8988T (cell line): Measurements from ENCODE around the gene NDUFV1.
"Not testable (repeated sequence)": the region's sequence is repeated elsewhere in the genome, so short reads cannot be mapped to it uniquely, and the experiment has no call there.

Experiments used
- DNase-seq: peaks from one replicate; pipeline ENCODE4 v3.0.0; 2011

The NDUFV1 gene

DNA sequence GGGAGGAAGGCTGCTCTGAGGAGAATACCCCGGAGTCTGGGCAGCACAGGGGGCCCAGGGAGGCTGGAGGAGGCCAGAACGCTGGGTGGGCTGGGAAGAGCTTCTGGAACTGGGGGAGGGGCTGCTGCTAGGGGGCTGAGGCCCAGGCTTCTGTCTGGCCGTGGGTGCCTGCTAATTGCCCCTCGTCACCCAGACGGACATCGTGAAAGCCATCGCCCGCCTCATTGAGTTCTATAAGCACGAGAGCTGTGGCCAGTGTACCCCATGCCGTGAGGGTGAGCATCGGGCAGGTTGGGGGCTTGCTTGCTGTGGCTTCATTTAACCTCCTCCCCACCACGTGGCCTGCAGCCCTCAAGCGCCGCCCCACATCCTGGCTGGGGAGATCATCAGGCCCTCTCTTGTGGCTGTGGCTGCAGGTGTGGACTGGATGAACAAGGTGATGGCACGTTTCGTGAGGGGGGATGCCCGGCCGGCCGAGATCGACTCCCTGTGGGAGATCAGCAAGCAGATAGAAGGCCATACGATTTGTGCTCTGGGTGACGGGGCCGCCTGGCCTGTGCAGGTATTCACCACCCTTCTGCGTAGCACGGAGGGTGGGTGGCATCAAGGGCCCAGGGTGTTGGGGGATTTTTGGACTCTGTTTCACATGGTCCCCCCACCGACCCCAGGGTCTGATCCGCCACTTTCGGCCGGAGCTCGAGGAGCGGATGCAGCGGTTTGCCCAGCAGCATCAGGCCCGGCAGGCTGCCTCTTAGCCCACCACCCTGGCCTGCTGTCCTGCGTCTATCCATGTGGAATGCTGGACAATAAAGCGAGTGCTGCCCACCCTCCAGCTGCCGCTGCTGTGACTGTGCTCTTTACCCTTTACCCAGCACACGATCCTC lies 5.2 kb downstream of the NDUFV1 start:
- no peak for DNase-seq

DNA sequence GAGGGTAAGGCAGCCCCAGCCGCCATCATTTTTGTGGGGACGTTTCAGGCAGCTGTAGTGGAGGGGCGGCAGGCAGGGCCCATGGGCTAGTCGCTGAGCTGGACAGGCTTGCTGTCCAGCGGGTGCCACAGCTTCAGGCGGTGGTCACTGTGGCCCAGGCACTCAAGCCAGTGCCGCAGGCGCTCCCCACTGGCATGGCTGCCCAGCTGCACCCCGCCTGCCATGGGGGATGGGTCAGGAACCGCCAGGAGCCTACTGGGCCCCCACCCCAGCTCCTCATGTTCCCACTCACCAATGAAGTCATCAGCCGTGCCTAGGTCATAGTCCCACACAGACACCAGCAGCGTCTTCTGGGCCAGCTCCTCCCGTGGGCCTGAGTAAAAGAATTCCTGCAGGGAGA lies 6.0 kb downstream of the NDUFV1 start:
- no peak for DNase-seq

- DNase-seq: no peak
Measured at GRCh38 chr11:67613313-67613959, 6.7 kb downstream of the NDUFV1 start.

DNA sequence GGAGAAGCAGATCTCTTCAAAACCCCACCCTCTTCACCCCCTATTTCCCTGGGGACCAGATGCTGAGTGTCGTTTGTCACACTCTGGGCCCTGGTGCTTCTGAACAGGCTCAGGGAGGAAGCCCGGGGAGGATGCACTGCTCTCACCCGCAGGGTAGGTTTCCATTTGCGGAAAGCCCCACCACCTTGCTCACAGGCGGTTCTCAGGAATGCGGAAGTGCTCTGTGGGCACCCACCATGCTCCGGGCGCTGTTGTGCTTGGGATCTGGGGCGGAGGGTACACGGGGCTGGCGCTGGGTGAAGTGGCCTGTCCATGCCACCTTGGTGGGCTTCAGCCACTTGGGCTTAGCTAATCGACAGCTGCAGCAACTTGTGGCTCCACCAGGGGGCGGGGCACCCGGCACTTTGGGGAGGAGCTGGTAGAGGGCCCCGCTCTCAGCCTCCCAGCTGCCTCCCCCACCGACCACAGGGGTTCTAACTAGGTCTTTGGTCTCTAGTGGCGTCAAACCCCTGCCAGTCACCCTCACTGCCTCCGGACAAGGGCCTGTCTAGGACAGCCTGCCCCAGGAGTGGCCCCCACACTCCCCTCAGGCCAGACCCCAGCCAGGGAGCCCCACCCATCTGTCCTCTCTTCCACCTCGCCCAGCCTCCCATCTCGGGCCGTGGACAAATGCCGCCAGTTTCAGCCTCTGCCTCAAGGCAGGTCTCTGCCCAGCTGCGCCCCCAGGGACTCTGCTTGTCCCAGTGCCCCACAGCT lies 7.4 kb downstream of the NDUFV1 start:
- DNase-seq: no peak

DNA sequence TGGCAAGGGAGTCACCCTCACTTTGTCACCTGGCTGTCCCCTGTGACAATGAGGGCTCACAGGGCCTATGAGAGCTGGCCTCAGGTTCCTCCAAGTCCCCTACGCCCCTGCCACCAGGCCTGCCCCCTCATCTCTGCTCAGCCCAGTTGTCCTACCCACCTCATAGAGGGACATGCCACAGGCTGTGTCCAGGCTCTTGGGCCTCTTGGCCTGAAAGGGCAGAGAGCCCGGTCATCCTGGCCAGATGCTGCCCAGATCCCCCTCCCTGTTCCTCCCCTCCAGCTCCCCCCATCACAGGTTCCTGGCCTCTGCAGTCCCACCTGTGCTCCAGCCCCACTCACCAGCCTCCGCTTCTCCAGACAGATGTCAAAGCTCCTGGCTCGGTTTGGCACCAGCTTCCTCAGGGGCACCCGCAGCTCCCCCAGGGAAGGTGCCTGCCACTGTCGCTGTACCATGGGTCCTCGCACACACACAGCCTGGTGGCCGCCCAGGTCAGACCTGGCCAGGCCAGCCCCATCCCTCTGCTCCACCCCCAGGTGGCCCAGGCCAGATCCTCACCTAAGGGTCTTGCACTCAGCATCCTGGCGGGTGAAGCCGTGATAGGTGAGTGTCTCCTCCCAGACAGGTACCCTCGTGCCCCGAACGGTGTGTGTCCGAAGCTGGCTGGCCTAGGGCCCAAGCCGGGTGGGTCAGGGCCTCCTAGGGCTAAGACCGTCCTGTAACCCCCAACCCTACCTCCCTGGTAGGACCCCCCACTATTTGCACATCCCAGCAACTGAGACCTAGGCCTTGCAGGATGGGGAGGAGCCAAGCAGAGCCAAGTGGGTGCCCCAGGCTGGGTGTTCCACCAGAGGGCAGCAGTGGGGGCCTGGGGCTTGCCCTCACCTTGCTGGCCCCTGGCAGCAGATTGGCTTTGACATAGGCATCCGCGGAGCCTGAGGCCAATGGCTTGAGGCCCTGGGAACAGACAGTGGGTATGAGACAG lies 8.3 kb downstream of the NDUFV1 start:
- peak; percentile 91 for DNase-seq

GRCh38 chr11:67615728-67616430 lies 9.1 kb downstream of the NDUFV1 start:
- DNase-seq: no peak

GRCh38 chr11:67616431-67617242 lies 9.9 kb downstream of the NDUFV1 start:
- no peak for DNase-seq

DNA sequence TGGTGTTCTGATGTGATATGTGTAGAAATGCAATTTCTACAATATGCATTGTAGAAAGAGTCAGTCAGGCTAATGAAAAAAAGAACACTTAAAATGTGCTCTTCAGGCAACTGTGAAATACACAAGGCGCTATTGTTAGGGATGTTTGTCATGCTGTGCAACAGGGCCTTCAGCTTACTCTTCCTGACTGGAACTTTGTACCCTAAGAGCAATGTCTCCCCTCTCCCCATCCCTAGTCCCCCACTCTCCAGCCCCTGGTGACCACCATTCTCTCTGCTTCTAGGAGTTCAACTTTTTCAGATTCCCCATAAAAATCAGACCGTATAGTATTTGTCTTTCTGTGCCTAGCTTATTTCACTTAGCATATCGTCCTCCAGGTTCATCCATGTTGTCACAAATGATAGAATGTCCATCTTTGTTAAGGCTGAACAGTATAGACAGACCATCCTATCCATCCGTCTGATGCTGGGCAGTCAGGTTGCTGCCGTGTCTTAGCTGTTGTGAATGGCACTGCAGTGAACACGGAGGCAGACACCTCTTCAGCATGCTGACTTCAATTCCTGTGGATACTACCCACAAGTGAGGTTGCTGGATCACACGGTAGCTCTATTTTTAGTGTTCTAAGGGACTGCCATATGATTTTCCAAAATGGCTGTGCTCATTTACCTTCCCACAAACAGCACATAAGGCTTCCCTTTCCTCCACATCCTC lies 10.7 kb downstream of the NDUFV1 start:
- no peak for DNase-seq

DNA sequence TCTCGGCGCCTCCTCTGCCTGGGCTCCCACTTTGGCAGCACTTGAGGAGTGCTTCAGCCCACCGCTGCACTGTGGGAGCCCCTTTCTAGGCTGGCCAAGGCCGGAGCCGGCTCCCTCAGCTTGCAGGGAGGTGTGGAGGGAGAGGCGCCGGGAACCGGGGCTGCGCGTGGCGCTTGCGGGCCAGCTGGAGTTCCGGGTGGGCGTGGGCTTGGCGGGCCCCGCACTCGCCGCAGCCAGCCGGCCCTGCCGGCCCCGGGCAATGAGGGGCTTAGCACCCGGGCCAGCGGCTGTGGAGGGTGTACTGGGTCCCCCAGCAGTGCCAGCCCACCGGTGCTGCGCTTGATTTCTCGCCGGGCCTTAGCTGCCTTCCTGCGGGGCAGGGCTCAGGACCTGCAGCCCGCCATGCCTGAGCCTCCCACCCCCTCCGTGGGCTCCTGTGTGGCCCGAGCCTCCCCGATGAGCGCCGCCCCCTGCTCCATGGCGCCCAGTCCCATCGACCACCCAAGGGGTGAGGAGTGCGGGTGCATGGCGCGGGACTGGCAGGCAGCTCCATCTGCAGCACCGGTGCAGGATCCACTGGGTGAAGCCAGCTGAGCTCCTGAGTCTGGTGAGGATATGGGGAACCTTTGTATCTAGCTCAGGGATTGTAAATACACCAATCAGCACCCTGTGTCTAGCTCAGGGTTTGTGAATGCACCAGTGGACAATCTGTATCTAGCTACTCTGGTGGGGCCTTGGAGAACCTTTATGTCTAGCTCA lies 12.3 kb downstream of the NDUFV1 start:
- not testable (repeated sequence) for DNase-seq

DNA sequence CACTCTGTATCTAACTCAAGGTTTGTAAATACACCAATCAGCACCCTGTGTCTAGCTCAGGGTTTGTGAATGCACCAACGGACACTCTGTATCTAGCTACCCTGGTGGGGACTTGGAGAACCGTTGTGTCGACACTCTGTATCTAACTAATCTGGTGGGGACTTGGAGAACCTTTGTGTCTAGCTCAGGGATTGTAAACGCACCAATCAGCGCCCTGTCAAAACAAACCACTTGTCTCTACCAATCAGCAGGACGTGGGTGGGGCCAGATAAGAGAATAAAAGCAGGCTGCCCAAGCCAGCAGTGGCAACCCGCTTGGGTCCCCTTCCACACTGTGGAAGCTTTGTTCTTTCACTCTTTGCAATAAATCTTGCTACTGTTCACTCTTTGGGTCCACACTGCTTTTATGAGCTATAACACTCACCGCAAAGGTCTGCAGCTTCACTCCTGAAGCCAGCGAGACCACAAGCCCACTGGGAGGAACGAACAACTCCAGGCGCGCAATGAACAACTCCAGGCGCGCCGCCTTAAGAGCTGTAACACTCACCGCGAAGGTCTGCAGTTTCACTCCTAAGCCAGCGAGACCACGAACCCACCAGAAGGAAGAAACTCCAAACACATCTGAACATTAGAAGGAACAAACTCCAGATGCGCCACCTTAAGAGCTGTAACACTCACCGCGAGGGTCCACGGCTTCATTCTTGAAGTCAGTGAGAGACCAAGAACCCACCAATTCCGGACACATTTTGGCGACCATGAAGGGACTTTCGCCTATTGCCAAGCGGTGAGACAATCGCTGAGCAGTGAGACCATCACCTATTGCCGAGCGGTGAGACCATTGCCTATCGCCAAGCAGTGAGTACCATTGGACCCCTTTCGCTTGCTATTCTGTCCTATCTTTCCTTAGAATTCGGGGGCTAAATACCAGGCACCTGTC lies 13.2 kb downstream of the NDUFV1 start:
- not testable (repeated sequence) for DNase-seq

DNA sequence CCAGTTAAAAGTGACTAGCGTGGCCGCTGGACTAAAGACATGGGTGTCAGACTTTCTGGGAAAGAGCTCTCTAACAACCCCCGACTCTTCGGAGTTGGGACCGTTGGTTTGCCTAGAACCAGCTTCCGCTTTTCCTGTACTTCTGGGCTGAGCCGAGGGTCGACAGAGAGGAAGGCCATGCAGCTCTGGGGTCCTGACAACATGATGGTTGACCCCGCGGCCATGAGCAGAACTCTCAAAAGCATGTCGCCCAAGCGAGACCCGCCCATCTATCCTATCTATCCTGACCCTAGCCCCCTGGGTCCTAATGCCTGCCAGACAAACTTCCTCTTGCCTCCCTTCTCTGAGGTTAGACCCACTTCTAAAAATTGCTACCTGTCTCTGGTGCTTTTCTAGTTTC lies 13.9 kb downstream of the NDUFV1 start:
- DNase-seq: not testable (repeated sequence)

DNA sequence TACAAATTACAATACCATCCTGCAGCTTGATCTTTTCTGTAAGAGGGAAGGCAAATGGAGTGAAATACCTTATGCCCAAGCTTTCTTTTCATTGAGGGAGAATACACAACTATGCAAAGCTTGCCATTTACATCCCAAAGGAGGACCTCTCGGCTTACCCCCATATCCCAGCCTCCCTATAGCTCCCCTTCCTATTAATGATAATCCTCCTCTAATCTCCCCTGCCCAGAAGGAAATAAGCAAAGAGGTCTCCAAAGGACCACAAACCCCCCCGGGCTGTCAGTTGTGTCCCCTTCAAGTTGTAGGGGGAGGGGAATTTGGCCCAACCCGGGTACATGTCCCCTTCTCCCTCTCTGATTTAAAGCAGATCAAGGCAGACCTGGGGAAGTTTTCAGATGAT lies 15.2 kb downstream of the NDUFV1 start:
- not testable (repeated sequence) for DNase-seq

DNA sequence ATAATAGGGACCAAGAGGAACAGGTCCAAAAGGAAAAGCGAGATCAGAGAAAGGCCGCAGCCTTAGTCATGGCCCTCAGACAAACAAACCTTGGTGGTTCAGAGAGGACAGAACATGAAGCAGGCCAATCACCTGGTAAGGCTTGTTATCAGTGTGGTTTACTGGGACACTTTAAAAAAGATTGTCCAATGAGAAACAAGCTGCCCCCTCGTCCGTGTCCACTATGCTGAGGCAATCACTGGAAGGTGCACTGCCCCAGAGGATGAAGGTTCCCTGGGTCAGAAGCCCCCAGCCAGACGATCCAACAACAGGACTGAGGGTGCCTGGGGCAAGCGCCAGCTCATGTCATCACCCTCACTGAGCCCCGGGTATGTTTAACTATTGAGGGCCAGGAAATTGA lies 16.2 kb downstream of the NDUFV1 start:
- not testable (repeated sequence) for DNase-seq

DNA sequence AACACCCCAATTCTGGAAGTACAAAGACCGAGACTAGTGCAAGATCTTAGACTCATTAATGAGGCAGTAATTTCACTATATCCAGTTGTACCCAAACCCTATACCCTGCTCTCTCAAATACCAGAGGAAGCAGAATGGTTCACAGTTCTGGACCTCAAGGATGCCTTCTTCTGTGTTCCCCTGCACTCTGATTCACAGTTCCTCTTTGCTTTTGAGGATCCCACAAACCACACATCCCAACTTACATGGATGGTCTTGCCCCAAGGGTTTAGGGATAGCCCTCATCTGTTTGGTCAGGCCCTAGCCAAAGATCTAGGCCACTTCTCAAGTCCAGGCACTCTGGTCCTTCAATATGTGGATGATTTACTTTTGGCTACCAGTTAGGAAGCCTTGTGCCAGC lies 17.1 kb downstream of the NDUFV1 start:
- DNase-seq: not testable (repeated sequence)

- DNase-seq: not testable (repeated sequence)
Measured at GRCh38 chr11:67626131-67626833, 19.5 kb downstream of the NDUFV1 start.

DNA sequence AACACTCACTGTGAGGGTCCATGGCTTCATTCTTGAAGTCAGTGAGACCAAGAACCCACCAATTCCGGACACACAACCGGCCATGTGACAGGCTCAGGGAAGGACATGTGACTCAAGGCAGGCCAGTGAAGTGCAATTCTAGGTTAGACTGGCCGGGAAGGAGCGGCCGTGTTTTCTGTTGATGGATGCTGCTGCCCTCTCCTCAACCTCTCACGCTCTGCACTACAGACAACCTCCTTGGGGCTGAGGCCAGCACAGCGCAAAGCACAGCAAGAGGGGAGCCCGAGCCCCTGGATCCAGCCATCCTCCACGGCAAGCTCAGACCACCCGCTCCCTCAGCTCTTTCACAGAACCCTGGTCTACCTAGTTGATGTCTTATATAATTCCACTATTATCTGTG lies 20.2 kb downstream of the NDUFV1 start:
- no peak for DNase-seq

- DNase-seq: no peak
Measured at GRCh38 chr11:67627441-67627811, 20.7 kb downstream of the NDUFV1 start.
